HG03064 (cell line): ENCODE results near the gene CNDP2.

ENCODE experiments used
- ATAC-seq: cut with Tn5 transposase; IDR thresholded peaks from one replicate; pipeline ENCODE4 v1.9.1; 2021; ENCODE audit warnings: low read depth; ENCODE audit not compliant: unreplicated experiment

CNDP2 gene

GRCh38 chr18:74495581-74496507 is at the start of gene CNDP2:
Gene CNDP2 (plus strand): TSS chr18:74496363. CDS start chr18:74499974, 3,611 bp downstream.
- ATAC-seq: peak; percentile 76

DNA sequence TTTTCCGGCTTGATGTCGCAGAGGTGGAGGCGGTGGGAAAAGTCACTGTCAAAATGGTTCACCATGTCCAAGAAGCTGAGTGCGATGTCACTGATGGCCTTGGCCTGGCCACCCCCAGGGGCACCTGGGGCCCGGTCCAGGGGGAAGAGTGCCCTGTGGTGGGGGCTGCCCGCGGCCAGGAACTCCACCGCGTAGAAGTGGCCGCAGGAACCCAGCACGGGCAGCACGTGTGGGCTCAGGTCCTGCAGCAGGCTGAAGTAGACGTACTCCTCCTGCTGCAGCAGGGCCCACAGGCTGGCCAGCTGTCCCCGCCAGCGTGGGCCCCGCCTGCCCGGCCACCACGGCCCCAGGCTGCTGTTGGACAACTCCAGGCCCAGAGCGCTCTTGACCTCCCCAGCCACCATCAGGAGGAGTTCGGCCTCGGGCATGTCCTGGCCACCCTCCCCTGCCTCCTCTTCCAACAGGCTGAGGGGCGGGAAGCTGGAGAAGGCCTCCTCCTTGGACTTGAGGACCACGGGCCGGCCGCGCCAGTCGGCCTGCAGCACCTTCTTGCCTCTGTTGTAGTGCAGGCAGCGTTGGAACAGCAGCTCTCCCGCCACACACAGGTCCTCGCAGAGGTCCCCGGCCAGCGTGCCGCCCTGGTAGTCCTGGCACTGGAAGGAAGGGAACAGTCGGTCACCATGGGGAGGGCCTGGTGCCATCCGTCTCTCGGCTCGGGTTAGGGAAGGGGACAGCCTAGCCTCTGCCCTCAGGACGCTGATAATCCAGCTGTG is 49.3 kb upstream of the CNDP2 start:
- no peak for ATAC-seq

DNA sequence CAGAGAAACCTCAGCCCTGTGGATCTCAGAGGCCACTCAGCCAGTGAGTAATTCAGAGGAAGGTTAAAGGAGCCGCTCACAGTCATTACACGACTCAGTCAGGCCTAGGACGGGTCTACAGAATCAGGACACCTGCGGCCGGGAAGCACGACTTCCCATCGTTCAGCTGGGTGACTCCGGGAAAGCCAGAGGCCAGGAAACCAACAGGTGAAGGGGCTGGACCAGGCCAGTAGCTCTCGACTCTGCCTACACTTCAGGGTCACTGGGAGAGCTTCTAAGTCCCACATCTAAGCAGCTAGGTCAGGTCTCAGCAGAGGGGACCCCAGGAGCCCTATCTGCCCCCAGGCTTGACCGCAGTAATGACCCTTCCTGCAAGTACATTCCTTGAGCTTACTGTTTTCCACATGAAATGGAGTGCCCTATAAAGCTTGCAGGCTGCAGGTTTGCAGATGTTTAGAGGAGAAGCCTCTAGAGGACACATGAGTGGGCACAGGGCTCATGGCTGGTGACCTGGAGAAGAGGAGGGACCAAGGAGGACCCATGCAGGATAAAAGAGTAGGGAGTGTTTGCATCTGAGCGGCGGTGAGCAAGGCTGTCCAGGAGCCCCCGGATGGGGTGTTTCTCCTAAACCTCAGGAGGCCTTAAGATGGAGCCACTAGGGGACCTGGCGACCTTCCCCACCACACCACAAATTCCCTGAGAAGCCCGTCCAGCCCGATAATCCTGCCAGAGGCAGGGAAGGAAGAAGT is 48.6 kb upstream of the CNDP2 start:
- ATAC-seq: no peak

DNA sequence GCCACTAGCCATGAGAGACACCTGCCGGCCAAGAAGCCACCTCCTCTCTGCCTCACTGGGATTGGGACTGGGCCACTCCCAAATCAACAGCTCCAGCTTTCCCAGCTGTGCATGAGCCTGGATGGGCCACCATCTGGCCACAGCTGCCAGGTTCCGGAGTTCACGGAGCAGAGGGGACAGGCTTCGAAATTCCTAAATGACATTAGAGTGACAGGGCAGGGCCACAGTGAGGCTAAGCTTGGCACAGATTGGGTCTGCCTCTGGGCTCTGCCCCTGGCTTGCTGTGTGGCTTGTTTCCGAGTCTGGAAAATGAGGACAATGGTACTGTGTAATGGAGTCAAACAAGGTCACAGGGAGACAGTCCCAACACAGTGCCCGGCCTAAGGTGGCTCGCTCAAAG is 45.5 kb upstream of the CNDP2 start:
- no peak for ATAC-seq

DNA sequence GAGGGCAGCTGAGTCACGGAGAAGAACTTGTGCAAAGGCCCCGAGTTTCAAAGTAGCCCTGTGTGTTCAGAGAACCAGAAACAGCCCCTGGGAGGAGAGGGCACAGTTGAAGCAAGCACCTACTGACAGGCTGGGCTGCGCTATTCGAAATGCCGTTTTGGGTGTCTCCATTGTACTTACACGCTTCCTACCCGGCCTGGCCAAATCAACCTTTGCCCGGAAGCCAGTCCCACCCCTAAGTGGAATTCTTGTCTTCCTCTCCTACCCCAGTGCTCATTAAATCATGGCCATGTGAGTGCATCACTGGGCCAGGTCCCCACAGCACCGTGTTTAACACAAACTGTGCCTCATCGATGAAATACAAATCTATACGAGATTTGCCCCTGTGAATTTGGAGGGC is 45.0 kb upstream of the CNDP2 start:
- no peak for ATAC-seq

- no peak for ATAC-seq
These were observed 43.1 kb upstream of the CNDP2 start for GRCh38 chr18:74453016-74453566.

DNA sequence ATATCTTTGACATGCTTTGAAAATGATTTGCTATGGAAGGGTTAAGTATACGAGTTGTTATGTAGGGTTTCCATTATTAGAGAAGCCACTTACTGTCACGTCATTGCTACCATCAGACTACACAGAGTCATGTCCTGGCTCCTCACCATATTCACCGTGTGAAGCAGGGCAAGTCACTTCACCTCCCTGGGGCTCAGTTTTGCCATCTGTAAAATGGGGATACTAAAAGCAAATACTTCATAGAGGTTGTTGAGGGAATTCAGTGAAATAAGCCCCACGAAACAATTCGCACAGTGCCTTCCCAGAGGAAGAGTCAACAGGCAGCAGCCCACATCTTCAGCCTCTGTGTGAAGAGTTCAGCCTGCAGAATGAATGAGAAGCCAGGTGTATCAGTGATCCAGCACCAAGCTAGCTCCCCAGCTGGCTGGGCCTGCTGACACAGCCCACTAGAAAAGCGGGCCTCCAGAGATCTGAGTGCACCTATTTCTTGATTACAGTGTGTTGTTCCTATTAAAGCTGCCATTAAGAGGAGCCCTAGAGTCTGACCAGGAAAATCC is 42.4 kb upstream of the CNDP2 start:
- no peak for ATAC-seq

DNA sequence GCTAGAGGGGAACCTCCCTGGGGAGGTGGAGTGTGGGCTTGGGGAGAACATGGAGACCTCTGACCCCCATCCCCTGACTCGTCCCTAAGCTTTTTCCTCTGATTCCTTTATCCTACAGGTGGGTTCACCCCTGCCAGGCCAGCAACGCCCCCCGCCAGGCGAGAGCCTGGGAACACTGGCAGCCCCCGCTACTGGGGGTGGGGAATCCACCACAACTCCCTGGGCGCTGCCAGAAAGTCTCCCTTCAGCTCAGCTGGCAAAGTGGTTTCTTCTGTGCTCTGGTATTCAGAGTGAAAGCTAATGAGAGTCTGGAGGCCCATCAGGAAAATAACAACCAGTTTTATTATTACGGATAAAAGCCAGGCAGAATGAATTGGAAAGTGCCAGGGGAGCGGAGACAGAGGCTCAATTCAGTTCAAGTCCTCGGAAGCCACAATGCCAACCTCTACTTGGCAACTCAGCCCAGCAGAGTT is 41.8 kb upstream of the CNDP2 start:
- no peak for ATAC-seq

GRCh38 chr18:74455386-74455785 is 40.8 kb upstream of the CNDP2 start:
- no peak for ATAC-seq

- ATAC-seq: no peak
These were observed 40.2 kb upstream of the CNDP2 start for GRCh38 chr18:74456017-74456348.

DNA sequence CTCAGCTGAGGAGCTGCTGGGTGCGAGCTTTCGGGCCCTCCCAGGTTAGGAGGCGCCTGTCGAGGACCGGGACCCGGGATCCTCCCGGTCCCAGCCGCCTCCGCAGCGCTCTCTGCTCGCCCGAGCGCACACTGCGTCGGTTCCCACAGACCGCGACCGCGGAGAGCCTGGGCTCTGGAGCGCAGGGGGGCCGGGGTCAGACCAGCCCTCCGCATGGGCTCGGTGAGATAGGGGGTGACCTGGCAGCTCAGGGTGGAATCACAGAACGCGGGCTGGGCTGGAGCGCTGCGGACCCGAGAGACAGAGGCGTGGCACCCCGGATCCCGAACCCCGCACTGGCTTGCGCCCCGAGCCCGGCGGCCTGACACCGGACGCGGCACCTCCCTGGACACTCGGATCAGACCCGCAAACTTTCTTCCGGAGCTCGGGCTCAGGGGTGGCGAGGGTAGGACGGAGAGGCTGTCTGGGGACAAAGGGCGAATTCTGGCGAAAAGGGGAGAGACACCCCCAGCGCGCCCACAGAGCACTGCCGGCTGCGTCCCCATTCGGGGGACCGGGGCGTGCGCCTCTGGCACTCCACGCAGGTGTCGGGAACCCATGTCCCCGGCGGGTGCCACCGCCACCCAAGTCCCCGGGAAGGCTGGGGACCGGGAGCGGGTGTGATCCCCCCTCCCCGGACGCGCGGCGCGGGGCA is 39.7 kb upstream of the CNDP2 start:
- no peak for ATAC-seq

DNA sequence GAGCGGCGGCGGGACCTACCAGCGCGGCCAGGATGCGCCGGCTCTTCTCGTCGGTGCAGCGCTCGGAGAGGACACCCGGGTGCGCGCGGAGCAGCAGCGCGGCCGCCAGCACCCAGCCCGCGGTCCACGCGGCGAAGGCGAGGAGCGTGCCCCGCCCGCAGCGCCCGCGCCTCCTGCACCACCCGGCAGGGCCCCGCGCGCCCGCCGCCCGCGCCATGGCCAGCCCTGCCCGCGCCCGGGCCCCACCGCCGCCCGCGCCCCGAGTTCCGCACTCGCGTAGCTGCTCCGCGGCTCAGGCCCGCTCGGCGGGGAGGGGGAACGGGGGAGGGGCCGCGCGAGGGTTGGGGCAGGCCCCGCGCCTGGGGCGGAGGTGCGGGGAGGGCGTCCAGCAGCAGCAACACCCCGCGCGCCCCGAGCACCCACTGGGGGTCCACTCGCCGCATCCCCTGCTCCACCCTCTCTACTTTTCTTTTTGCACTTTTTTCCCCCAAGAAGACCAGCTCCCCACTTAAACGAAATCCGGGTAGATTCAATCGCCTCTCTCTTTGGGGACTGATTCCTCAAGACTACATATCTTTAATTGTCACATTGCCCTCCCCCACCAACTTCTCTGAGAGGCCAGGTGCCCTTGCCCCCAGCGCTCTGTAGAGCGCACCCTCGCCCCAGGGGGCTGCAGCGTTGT is 39.0 kb upstream of the CNDP2 start, which contains the start of gene DIPK1C:
DIPK1C (minus strand) TSS at position 266 of the 682 bp plus-strand sequence; CDS start at position 217, 49 bp downstream.
- no peak for ATAC-seq

DNA sequence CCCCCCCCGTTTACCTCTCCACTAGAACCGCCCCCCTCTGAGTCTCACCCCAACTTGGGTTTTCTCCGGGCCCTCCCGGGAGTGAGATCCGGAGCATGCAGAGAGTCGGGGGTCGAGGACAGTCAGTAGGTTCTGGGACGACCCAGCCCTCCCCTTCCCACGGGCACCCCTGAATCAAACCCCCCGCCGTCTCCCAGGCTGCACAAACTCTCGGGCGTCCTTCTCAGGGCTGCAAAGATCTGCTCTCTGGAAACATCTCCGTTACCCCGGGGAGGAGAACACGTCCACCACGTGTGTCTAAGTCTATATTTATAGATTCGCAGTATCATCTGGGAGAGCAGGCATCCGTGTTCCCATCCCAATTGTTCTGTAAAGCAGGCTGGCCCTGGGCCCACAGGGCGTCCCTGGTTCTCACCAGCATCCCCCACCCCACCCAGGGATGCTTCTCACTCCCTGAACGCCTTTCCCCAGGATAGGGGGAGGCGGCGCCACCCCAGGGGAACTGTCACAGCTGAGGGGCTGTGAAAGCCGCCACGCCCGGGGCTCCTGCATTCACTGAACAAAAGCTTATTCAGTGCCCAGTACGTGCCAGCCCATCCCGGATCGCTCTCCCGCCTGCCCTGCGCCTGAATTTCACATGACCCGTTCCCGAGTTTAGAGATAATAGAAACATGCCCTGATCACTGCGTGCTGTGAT is 38.3 kb upstream of the CNDP2 start:
- ATAC-seq: no peak

GRCh38 chr18:74459889-74460288 is 36.3 kb upstream of the CNDP2 start:
- no peak for ATAC-seq

- no peak for ATAC-seq
These were observed 35.3 kb upstream of the CNDP2 start for GRCh38 chr18:74460825-74461224.

DNA sequence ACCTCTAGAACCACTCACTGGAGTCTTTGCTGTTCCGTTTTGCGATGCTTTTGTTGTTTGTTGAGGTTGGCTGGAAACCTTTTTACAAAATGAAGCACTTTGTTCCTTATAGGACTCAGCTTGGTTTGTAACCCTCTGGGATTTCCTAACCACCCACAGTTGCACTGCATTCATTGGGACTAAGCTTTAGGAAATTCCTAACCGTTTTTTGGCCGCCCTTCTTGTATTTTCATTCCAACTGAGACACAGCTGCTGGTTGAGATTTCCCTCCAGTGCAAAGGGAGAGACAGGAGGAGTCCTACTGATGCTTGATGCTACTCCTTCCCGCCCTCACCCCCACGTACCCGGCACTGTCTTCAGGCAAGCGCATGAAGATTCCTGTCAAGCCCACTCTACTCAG is 32.9 kb upstream of the CNDP2 start:
- ATAC-seq: no peak

DNA sequence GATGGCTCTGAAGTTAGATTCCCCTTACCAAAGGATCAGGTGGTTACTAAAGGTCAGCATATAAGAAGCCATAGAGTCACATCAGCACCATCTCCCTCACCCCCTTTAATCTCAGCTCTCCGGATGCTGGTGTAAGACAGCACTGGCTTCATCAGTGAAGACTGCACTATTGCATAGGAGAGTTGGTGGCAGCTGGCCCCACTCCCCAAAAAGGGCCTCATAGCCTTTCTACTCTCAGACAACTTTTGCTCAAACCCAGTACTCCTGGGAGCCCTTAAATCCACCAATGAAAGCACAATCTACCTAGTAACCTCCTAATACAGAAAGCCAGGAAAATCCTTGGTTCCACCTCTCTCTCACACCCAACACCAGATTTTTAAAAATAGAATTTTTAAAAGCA is 32.2 kb upstream of the CNDP2 start:
- no peak for ATAC-seq

DNA sequence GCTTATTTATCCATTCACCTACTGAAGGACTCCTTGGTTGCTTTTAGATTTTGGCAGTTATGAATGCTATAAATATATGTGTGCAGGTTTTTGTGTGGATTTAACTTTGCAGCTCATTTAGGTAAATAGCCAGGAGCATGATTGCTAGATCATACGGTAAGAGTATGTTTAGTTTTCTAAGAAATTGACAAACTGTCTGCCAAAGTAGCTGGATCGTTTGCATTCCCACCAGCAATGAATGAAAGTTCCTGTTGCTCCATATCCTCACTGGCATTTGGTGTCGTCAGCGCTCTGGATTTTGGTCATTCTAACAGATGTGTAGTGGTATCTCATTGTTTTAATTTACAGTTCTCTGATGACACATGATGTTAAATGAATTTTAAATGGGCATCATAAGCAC is 30.4 kb upstream of the CNDP2 start:
- no peak for ATAC-seq
